Kidney epithelial cell (primary cell): ENCODE results near the gene EPHB1. TPM values are rescaled to one million over a fixed set of nuclear protein-coding genes. Genes with fewer than 3 reads are reported as not detected.

Experiments used
- DNase-seq: peaks from one replicate; pipeline ENCODE4 v3.0.0-alpha.2; 2010; ENCODE audit warnings: low read depth
- H3K27me3 ChIP-seq: 2 replicates; pipeline ENCODE4 v1.6.0; 2011; ENCODE audit warnings: low read length; ENCODE audit not compliant: control insufficient read depth, insufficient read depth
- H3K36me3 ChIP-seq: 2 replicates; pipeline ENCODE4 v1.5.1; 2011; ENCODE audit warnings: low read length; ENCODE audit not compliant: control insufficient read depth, insufficient read depth
- H3K4me3 ChIP-seq: 2 replicates; pipeline ENCODE4 v1.5.1; 2011; ENCODE audit warnings: low read depth, mild to moderate bottlenecking, control low read depth, low read length
- total RNA-seq: library from RNA; depleted of rRNA; stranded (reverse); fragments of >200 nt; gene quantifications from 2 replicates; pipeline ENCODE4 v1.2.3, GENCODE V29; 2015
- TF ChIP-seq, protein P1 (sequence below): IDR thresholded peaks from 2 replicates; pipeline ENCODE4 v1.5.1; 2011; ENCODE audit warnings: mild to moderate bottlenecking, moderate library complexity, low read length, control low read depth, inconsistent platforms; ENCODE audit not compliant: insufficient read depth, poor library complexity, severe bottlenecking

Gene EPHB1
- total RNA-seq, 1 donor from 2014 or later = 10.8 TPM

DNA sequence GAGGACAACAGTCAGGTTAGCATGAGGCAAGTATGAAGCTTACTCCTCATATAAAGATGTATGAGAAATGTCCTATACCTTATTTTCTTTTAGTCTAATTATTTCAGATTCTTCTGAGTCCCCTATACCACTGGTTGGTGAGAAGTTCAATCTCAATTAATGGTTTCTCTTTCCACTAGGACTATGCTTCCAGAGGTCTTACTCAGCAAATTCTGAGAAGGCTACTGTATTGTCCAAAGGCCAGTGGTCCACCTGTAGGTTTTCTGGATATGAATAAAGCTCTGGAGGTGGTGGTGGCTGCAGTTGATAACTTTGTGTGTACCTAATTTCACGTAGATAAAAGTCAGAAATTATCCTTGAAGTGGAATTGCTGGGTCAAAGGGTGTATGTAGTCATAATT, 149.4 kb downstream of the EPHB1 start:
- no peaks in the 10 kb centered on the region for H3K36me3 ChIP-seq
- TF ChIP-seq, protein P1, sequence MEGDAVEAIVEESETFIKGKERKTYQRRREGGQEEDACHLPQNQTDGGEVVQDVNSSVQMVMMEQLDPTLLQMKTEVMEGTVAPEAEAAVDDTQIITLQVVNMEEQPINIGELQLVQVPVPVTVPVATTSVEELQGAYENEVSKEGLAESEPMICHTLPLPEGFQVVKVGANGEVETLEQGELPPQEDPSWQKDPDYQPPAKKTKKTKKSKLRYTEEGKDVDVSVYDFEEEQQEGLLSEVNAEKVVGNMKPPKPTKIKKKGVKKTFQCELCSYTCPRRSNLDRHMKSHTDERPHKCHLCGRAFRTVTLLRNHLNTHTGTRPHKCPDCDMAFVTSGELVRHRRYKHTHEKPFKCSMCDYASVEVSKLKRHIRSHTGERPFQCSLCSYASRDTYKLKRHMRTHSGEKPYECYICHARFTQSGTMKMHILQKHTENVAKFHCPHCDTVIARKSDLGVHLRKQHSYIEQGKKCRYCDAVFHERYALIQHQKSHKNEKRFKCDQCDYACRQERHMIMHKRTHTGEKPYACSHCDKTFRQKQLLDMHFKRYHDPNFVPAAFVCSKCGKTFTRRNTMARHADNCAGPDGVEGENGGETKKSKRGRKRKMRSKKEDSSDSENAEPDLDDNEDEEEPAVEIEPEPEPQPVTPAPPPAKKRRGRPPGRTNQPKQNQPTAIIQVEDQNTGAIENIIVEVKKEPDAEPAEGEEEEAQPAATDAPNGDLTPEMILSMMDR = no peak
- H3K4me3 ChIP-seq = no peak overlapping the region
- H3K27me3 ChIP-seq = no peaks in the 10 kb centered on the region
- DNase-seq = no peak

DNA sequence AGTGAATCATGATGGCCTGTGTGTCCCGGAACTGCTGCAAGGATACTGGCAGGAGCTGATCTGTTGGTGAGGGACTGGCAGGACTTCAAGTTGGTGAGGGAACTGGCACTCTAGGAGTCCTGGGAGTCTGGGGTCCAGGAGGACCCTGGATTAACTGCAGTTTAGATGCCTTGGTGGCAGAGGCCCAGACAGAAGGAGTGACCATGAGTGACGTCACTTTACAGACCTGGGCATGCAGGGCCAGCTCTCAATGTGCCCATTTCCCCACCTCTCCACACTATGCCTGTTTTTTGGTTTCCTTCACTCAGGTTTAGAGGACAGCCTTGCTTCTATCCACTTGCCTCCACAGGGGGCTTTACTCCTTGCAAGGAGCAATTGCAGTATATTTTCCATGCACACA, 154.1 kb downstream of the EPHB1 start:
- Histone ChIP-seq H3K27me3 (no peaks in the 10 kb centered on the region), H3K36me3 (no peaks in the 10 kb centered on the region), H3K4me3 (no peak overlapping the region)
- DNase-seq = no peak
- TF ChIP-seq, protein P1 = no peak

DNA sequence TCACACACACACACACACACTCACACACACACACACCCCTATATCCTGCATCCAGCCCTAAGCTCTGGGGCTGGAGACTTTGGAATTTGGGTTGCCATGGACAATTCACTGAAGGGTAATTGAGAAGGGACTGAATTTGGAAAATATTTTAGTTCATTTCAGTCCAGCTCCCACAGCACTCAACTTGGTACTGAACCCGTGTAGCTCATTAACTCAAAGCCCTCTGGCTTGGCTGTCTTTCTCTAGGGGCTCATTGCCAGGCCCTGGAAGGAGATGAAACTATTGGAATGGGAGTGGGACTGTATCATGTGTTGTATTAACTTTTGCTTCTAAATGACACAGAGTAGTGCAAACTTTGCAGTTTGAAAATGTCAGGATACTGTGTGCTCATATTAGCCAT, 157.3 kb downstream of the EPHB1 start:
- TF ChIP-seq, protein P1 = no peak
- Histone ChIP-seq H3K36me3 (no peaks in the 10 kb centered on the region), H3K27me3 (no peaks in the 10 kb centered on the region), H3K4me3 (no peak overlapping the region)
- no peak for DNase-seq

- Histone ChIP-seq H3K36me3 (no peaks in the 10 kb centered on the region), H3K27me3 (no peaks in the 10 kb centered on the region), H3K4me3 (no peak overlapping the region)
- TF ChIP-seq, protein P1 = no peak
- no peak for DNase-seq
Measured at GRCh38 chr3:134955874-134956273, 160.8 kb downstream of the EPHB1 start.

GRCh38 chr3:134956395-134956794, 161.3 kb downstream of the EPHB1 start:
- no peaks in the 10 kb centered on the region for H3K27me3 ChIP-seq
- no peaks in the 10 kb centered on the region for H3K36me3 ChIP-seq
- TF ChIP-seq, protein P1 = no peak
- no peak for DNase-seq
- no peak overlapping the region for H3K4me3 ChIP-seq

DNA sequence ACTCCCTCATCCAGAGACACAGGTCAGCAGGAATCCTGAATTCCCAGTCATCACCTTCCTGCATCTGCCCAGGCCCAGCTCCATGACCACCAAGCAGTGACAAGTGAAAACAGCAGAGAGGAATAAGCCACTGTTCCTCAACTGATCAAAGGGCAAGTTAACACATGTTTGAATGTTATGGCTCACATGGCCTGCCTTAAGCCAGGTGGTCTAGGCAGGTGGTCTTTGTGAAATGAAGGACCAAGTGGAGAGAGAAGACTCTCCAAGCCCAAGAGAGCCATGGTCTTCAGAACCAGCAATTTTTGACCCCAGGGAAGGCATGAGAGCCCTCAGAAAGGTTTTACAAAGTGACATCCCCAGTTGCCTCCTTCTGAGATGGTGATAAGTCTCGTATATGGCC, 161.8 kb downstream of the EPHB1 start:
- no peaks in the 10 kb centered on the region for H3K36me3 ChIP-seq
- DNase-seq = no peak
- H3K27me3 ChIP-seq = no peaks in the 10 kb centered on the region
- TF ChIP-seq, protein P1 = no peak
- H3K4me3 ChIP-seq = no peak overlapping the region
